Frontal cortex (tissue), 4 donors: ENCODE data around the gene KIFC3. TPM values are rescaled to one million over a fixed set of nuclear protein-coding genes. Genes with fewer than 3 reads are reported as not detected.
"Not testable (repeated sequence)": the region's sequence is repeated elsewhere in the genome, so short reads cannot be mapped to it uniquely, and the experiment has no call there.

Source experiments
- DNase-seq, 2 donors: peaks; one replicate each; pipeline ENCODE4 v3.0.0; 2012; ENCODE audit warnings: low spot score in 2 of 2
- FAIRE-seq: peaks from 2 replicates; lab custom pipeline; 2012; peaks lifted over from hg19 to GRCh38; lab: Jason Lieb, UNC
- total RNA-seq: library from RNA; depleted of rRNA; stranded (reverse); fragments of >200 nt; gene quantifications from one replicate; pipeline ENCODE4 v1.2.3, GENCODE V29; 2014
- donor health status: control.
- donor health status: control.
- donor health status: control.

The KIFC3 gene
- total RNA-seq, 1 donor from 2014 or later = 46.1 TPM

- DNase-seq (no peak), FAIRE-seq (no peak)
Observed at GRCh38 chr16:57788951-57789350, 13.3 kb downstream of the KIFC3 start.

- DNase-seq (no peak), FAIRE-seq (no peak)
Observed at GRCh38 chr16:57788252-57788841, 13.9 kb downstream of the KIFC3 start.

GRCh38 chr16:57787519-57787905 is 14.8 kb downstream of the KIFC3 start:
- FAIRE-seq (no peak), DNase-seq (no peak)

- DNase-seq (peak in 1 of 2 donors; percentile 67), FAIRE-seq (no peak)
Observed at GRCh38 chr16:57786632-57787518, 15.4 kb downstream of the KIFC3 start.

GRCh38 chr16:57785924-57786323 is 16.4 kb downstream of the KIFC3 start:
- DNase-seq (no peak), FAIRE-seq (no peak)

GRCh38 chr16:57785385-57785784 is 16.9 kb downstream of the KIFC3 start:
- no peak for FAIRE-seq
- DNase-seq = no peak

DNA sequence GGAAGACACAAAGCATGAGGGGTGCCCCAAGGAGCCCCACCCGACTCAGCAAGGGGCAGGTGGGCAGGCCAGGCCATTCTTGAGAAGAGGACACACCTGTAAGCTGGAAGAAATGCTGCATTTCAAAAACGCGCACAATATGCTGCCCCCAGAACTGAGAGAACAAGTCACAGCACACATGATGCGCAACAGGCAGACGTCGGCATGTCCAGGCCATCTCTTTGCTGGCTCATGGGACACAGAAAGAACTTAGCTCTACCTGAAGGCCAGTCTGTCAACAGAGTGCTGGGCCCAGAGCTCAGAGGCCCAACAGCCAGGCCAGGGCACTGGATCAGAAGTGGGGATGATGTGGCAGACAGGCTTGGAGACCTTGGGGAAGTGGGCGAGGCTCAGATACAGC is 18.0 kb downstream of the KIFC3 start:
- FAIRE-seq (no peak), DNase-seq (no peak)

DNA sequence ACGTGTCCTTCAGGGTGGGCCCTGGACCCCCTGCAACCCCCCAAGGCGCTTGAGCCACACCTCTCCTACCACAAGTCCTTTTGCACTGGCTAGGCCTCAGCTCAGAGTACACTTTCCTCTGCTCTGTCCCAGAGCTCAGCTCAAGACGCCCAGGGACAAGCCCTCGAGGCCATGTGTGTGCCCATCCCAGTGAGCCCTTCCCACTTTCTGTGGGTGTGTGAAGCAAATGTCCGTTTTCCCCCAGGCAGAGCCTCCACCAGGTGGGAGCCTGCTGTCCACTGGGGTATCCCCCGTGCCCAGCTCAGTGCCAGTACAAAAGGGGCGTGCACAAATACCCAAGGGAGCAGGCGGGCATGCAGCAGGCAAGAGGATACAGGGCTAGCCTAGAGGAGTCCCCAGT is 18.4 kb downstream of the KIFC3 start:
- FAIRE-seq = no peak
- DNase-seq = no peak

DNA sequence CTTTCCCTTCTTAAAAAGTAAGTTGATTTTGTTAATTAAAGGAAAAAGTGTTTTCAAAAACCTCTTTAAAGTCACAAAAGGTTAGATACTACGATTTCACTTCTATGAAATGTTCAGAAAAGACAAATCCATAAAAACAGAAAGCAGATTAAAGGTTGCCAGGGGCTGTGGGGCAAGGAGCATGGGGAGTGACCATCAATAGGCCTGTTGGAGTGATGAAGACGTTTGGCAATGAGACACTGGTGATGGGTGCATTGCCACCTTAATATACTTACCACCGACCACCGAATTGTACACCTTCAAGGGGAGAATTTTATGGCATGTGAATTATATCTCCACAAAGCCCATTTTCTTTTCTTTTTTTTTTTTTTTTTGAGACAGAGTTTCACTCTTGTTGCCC is 19.2 kb downstream of the KIFC3 start:
- DNase-seq = no peak
- no peak for FAIRE-seq

DNA sequence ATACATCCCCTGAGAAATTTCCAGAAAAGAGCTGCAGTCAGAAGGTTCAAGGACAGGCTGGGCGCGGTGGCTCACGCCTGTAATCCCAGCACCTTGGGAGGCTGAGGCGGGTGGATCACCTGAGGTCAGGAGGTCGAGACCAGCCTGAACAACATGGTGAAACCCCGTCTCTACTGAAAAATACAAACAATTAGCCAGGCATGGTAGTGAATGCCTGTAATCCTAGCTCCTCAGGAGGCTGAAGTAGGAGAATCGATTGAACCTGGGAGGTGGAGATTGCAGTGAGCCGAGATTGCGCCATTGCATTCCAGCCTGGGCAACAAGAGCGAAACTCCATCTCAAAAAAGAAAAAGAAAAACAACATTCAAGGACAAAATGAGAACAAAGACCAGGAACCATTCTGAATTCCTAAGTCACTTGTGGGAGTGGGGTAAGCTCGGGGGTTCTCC is 19.7 kb downstream of the KIFC3 start:
- not testable (repeated sequence) for FAIRE-seq, DNase-seq

GRCh38 chr16:57781741-57782606 is 20.3 kb downstream of the KIFC3 start:
- FAIRE-seq (no peak), DNase-seq (no peak)

GRCh38 chr16:57781349-57781740 is 20.9 kb downstream of the KIFC3 start:
- DNase-seq (no peak), FAIRE-seq (no peak)

DNA sequence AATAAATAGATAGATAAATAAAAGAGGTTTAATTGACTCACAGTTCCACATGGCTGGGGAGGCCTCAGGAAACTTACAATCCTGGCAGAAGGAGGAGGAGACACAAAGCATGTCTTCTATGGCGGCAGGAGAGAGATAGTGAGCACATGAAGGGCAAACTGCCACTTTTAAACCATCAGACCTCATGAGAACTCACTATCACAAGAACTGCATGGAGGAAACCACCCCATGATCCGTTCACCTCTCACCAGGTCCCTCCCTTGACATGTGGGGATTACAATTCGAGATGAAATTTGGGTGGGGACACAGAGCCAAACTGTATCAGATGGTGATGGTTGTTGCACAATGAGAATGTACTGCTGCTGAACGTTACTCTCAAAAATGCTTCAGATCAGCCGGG is 22.5 kb downstream of the KIFC3 start:
- not testable (repeated sequence) for FAIRE-seq, DNase-seq

DNA sequence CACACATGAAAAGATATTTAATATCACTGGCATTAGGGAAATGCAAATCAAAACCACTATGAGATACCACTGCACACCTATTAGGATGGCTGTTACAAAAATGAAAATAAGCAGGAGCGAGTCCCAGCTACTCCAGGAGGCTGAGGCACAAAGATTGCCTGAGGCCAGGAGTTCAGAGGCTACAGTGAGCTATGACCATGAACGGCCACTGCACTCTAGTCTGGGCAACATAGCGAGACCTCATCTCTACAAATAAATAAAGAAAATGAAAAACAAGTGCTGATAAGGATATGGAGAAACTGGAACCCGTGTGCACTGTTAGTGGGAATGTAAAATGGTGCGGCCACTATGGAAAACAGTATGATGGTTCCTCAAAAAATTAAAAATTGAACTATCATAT is 23.6 kb downstream of the KIFC3 start:
- no peak for FAIRE-seq
- DNase-seq = no peak

DNA sequence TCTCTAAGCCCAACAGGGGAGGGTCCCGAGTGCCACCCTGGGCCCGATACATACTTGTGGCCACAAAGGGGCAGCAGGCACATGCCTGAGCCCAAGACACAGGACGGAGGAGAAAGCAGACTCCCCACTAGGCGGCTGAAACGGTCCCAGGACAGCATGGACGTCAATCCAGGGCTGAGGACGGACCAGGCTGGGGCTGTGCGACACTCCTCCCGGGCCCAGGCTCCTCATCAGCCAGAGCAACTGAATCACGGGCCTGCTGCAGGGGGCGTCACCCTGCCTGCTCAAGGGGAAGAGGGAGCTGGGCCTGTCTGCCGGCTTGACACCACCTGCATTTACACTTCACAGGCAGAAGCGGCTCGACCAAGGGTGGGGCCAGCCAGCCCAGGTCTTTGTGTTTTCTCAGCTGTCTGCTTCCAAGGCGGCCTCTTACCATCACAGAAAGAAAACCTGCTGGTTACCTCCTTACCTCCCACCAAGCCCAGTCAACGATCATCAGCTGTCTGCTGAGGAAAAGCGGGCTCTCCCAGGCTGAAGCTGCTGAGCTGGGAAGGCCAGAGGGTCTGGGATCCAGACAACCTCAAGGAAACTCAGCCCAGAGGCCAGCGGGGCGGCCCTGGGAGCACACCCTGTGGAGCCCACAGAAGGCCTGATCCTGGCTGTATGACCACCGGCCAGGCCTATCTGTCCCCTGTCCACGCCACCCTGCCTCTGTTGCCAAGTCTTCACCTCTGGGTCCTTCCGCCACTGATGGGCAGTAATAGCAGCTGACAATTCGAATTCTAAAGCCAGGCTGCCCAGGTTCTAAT is 26.4 kb downstream of the KIFC3 start:
- FAIRE-seq (no peak), DNase-seq (no peak)

DNA sequence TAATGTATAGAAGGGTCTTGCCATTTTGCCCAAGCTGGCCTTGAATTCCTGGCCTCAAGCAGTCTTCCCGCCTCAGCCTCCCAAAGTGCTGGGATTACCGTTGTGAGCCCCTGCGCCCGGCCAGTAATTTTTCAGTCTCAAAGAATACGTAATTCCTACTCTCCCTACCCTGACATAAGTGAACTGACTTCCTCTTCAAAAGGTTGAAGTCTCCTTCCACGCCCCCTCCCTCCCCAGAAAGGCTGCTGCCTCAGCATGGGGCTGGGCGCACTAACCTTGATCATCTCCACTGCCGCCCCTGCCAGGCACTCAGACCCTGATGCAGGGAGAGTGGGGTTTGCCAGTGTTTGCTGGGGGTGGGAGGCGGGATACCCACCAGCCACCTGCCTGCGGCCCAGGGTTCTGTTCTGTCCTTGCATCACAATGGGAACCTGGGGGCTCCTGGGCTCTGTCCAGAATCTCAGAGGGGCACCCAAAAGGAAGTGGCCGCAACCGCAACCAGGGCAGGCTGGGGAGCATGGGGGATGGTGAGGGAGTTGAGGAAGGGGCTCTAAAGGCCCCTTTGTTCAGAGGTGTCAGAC is 27.5 kb downstream of the KIFC3 start:
- DNase-seq (no peak), FAIRE-seq (no peak)

- FAIRE-seq (no peak), DNase-seq (no peak)
Observed at GRCh38 chr16:57773655-57774295, 28.5 kb downstream of the KIFC3 start.

- DNase-seq = no peak
- FAIRE-seq = no peak
Observed at GRCh38 chr16:57773019-57773418, 29.3 kb downstream of the KIFC3 start.
